HG02885 (cell line): ENCODE data around the gene PRICKLE1.
A peak's percentile ranks its signal among the peaks of the same experiment; 100 is the strongest.

Source experiments
- ATAC-seq: cut with Tn5 transposase; IDR thresholded peaks from one replicate; pipeline ENCODE4 v1.9.1; 2021; ENCODE audit warnings: mild to moderate bottlenecking; ENCODE audit not compliant: unreplicated experiment, poor library complexity

PRICKLE1 gene

GRCh38 chr12:42590330-42590934 is 886 bp upstream of the PRICKLE1 start:
- no peak for ATAC-seq

- ATAC-seq: peak; percentile 37
Observed at GRCh38 chr12:42588524-42589464, 752 bp downstream of the PRICKLE1 start.

GRCh38 chr12:42587601-42588523 is 1.7 kb downstream of the PRICKLE1 start:
- ATAC-seq: no peak

- no peak for ATAC-seq
Observed at GRCh38 chr12:42586268-42586667, 3.3 kb downstream of the PRICKLE1 start.

- ATAC-seq: no peak
Observed at GRCh38 chr12:42585841-42586216, 3.7 kb downstream of the PRICKLE1 start.

- no peak for ATAC-seq
Observed at GRCh38 chr12:42585154-42585840, 4.2 kb downstream of the PRICKLE1 start.

- ATAC-seq: no peak
Observed at GRCh38 chr12:42584651-42585111, 4.9 kb downstream of the PRICKLE1 start.

- no peak for ATAC-seq
Observed at GRCh38 chr12:42583016-42583415, 6.5 kb downstream of the PRICKLE1 start.

- ATAC-seq: no peak
Observed at GRCh38 chr12:42582498-42582897, 7.0 kb downstream of the PRICKLE1 start.

- ATAC-seq: no peak
Observed at GRCh38 chr12:42582050-42582449, 7.5 kb downstream of the PRICKLE1 start.

- ATAC-seq: no peak
Observed at GRCh38 chr12:42576374-42576773, 13.2 kb downstream of the PRICKLE1 start.

GRCh38 chr12:42575717-42576116 is 13.8 kb downstream of the PRICKLE1 start:
- no peak for ATAC-seq

GRCh38 chr12:42574851-42575266 is 14.7 kb downstream of the PRICKLE1 start:
- ATAC-seq: no peak

GRCh38 chr12:42571327-42572009 is 18.1 kb downstream of the PRICKLE1 start:
- ATAC-seq: no peak

GRCh38 chr12:42570076-42570475 is 19.5 kb downstream of the PRICKLE1 start:
- no peak for ATAC-seq

GRCh38 chr12:42568952-42569915 is 20.3 kb downstream of the PRICKLE1 start:
- ATAC-seq: peak; percentile 81

- no peak for ATAC-seq
Observed at GRCh38 chr12:42565633-42566032, 23.9 kb downstream of the PRICKLE1 start.

GRCh38 chr12:42564996-42565395 is 24.6 kb downstream of the PRICKLE1 start:
- ATAC-seq: no peak
